ENCODE results near the gene SLC13A3. TPM values are rescaled to one million over a fixed set of nuclear protein-coding genes. Genes with fewer than 3 reads are reported as not detected.

SLC13A3 gene
- total RNA-seq, 3 donors from 2014 or later, result 1.3 to 2.9 (median 1.6) TPM

- Histone ChIP-seq H3K27ac (no peak overlapping the region), H3K4me3 (no peak overlapping the region), H3K4me1 (no peaks in the 10 kb centered on the region), H3K27me3 (no peaks in the 10 kb centered on the region), H3K9me3 (peaks cover 0 to 6% of the 10 kb centered on the region in 2 donors), H3K36me3 (no peaks in the 10 kb centered on the region)
- intact Hi-C loops (cut with DNase I; ENCODE audit: low total_unique reads), result no loop called here
- TF ChIP-seq POLR2A (IDR thresholded peaks at IDR 0.05), result no peak
- no peak for TF ChIP-seq POLR2AphosphoS5 (IDR thresholded peaks at IDR 0.05)
- TF ChIP-seq, protein P1, sequence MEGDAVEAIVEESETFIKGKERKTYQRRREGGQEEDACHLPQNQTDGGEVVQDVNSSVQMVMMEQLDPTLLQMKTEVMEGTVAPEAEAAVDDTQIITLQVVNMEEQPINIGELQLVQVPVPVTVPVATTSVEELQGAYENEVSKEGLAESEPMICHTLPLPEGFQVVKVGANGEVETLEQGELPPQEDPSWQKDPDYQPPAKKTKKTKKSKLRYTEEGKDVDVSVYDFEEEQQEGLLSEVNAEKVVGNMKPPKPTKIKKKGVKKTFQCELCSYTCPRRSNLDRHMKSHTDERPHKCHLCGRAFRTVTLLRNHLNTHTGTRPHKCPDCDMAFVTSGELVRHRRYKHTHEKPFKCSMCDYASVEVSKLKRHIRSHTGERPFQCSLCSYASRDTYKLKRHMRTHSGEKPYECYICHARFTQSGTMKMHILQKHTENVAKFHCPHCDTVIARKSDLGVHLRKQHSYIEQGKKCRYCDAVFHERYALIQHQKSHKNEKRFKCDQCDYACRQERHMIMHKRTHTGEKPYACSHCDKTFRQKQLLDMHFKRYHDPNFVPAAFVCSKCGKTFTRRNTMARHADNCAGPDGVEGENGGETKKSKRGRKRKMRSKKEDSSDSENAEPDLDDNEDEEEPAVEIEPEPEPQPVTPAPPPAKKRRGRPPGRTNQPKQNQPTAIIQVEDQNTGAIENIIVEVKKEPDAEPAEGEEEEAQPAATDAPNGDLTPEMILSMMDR (IDR thresholded peaks at IDR 0.05), result no peak
- DNase-seq (ENCODE audit: low spot score in 2 of 2), result no peak
Observed at GRCh38 chr20:46622165-46622564, 29.1 kb downstream of the SLC13A3 start.

- no peak for DNase-seq (ENCODE audit: low spot score in 2 of 2)
- no peak for TF ChIP-seq POLR2A (IDR thresholded peaks at IDR 0.05)
- TF ChIP-seq, protein P1 (IDR thresholded peaks at IDR 0.05), result no peak
- no peak for TF ChIP-seq POLR2AphosphoS5 (IDR thresholded peaks at IDR 0.05)
- intact Hi-C loops (cut with DNase I; ENCODE audit: low total_unique reads), result no loop called here
Observed at GRCh38 chr20:46621492-46621891, 29.8 kb downstream of the SLC13A3 start.

GRCh38 chr20:46619445-46619844, 31.8 kb downstream of the SLC13A3 start:
- DNase-seq (ENCODE audit: low spot score in 2 of 2), result no peak
- intact Hi-C loops (cut with DNase I; ENCODE audit: low total_unique reads), result no loop called here
- H3K27ac ChIP-seq, result no peak overlapping the region
- H3K27me3 ChIP-seq, result no peaks in the 10 kb centered on the region
- TF ChIP-seq, protein P1 (IDR thresholded peaks at IDR 0.05), result no peak
- no peak for TF ChIP-seq POLR2A (IDR thresholded peaks at IDR 0.05)
- no peak for TF ChIP-seq POLR2AphosphoS5 (IDR thresholded peaks at IDR 0.05)
- no peaks in the 10 kb centered on the region for H3K4me1 ChIP-seq
- H3K9me3 ChIP-seq, result peaks cover 0 to 5% of the 10 kb centered on the region in 2 donors
- H3K4me3 ChIP-seq, result no peak overlapping the region
- no peaks in the 10 kb centered on the region for H3K36me3 ChIP-seq

More at GRCh38 chr20:46621492-46621891, 29.8 kb downstream of the SLC13A3 start:
- Histone ChIP-seq H3K4me3 (no peak overlapping the region), H3K9me3 (peaks cover 0 to 6% of the 10 kb centered on the region in 2 donors), H3K36me3 (no peaks in the 10 kb centered on the region), H3K4me1 (no peaks in the 10 kb centered on the region), H3K27ac (no peak overlapping the region), H3K27me3 (no peaks in the 10 kb centered on the region)

GRCh38 chr20:46618316-46619100, 32.8 kb downstream of the SLC13A3 start:
- no peaks in the 10 kb centered on the region for H3K27me3 ChIP-seq
- intact Hi-C loops (cut with DNase I; ENCODE audit: low total_unique reads), result no loop called here
- no peak overlapping the region for H3K4me3 ChIP-seq
- H3K4me1 ChIP-seq, result no peaks in the 10 kb centered on the region
- no peak overlapping the region for H3K27ac ChIP-seq
- TF ChIP-seq, protein P1 (IDR thresholded peaks at IDR 0.05), result no peak
- no peak for TF ChIP-seq POLR2AphosphoS5 (IDR thresholded peaks at IDR 0.05)
- TF ChIP-seq POLR2A (IDR thresholded peaks at IDR 0.05), result no peak
- no peak for DNase-seq (ENCODE audit: low spot score in 2 of 2)
- no peaks in the 10 kb centered on the region for H3K36me3 ChIP-seq
- no peaks in the 10 kb centered on the region for H3K9me3 ChIP-seq

GRCh38 chr20:46614503-46614902, 36.8 kb downstream of the SLC13A3 start:
- Histone ChIP-seq H3K4me3 (no peak overlapping the region), H3K27ac (no peak overlapping the region), H3K4me1 (no peaks in the 10 kb centered on the region), H3K36me3 (no peaks in the 10 kb centered on the region), H3K9me3 (no peaks in the 10 kb centered on the region), H3K27me3 (no peaks in the 10 kb centered on the region)
- no peak for DNase-seq (ENCODE audit: low spot score in 2 of 2)
- TF ChIP-seq POLR2AphosphoS5 (IDR thresholded peaks at IDR 0.05), result no peak
- TF ChIP-seq, protein P1 (IDR thresholded peaks at IDR 0.05), result no peak
- no peak for TF ChIP-seq POLR2A (IDR thresholded peaks at IDR 0.05)
- intact Hi-C loops (cut with DNase I; ENCODE audit: low total_unique reads), result loop anchor here (5.0 kb wide), 1 partner anchor 898 kb away; no protein-coding TSS in a partner anchor
